IMR-90 (cell line): ENCODE results near the gene CGB5. TPM values are rescaled to one million over a fixed set of nuclear protein-coding genes. Genes with fewer than 3 reads are reported as not detected.

ENCODE experiments used
- CHD1 ChIP-seq: IDR thresholded peaks from 2 replicates; pipeline ENCODE4 v1.6.1; 2012; ENCODE audit warnings: low read depth, low read length, improper control_type of control experiment
- FOS ChIP-seq: fragments of 150-350 bp; IDR thresholded peaks from 2 replicates; pipeline ENCODE4 v1.6.1; 2016; ENCODE audit warnings: low read depth, low read length
- MAFK ChIP-seq: IDR thresholded peaks from 2 replicates; pipeline ENCODE4 v1.6.1; 2012; ENCODE audit warnings: low read depth, low read length, improper control_type of control experiment
- RAD21 ChIP-seq: IDR thresholded peaks from 2 replicates; pipeline ENCODE4 v1.6.1; 2012; ENCODE audit warnings: low read length, improper control_type of control experiment
- RCOR1 ChIP-seq: IDR thresholded peaks from 2 replicates; pipeline ENCODE4 v1.6.1; 2012; ENCODE audit warnings: mild to moderate bottlenecking, low read length, improper control_type of control experiment; ENCODE audit not compliant: insufficient replicate concordance
- SMC3 ChIP-seq: fragments of 150-350 bp; IDR thresholded peaks from 2 replicates; pipeline ENCODE4 v1.6.1; 2016; ENCODE audit warnings: low read depth, mild to moderate bottlenecking, antibody characterized with exemption, low read length, moderate library complexity
- USF2 ChIP-seq: fragments of 150-350 bp; IDR thresholded peaks from 2 replicates; pipeline ENCODE4 v1.6.1; 2017; ENCODE audit warnings: mild to moderate bottlenecking, antibody characterized with exemption, low read length, low read depth
- polyA plus RNA-seq, 3 experiments: library from polyadenylated mRNA; depleted of rRNA; stranded (reverse); fragments of >200 nt; gene quantifications; 2 replicates each; pipeline ENCODE4 v1.2.3, GENCODE V29; 2012; ENCODE audit warnings: low replicate concordance in 1 of 3
- total RNA-seq: library from RNA; depleted of rRNA; stranded (reverse); fragments of >200 nt; gene quantifications from 2 replicates; pipeline ENCODE4 v1.2.3, GENCODE V29; 2012

Gene CGB5
- total and polyA plus RNA-seq, 2 of the 4 experiments (the other 2 are of a cell fraction) = not detected

DNA sequence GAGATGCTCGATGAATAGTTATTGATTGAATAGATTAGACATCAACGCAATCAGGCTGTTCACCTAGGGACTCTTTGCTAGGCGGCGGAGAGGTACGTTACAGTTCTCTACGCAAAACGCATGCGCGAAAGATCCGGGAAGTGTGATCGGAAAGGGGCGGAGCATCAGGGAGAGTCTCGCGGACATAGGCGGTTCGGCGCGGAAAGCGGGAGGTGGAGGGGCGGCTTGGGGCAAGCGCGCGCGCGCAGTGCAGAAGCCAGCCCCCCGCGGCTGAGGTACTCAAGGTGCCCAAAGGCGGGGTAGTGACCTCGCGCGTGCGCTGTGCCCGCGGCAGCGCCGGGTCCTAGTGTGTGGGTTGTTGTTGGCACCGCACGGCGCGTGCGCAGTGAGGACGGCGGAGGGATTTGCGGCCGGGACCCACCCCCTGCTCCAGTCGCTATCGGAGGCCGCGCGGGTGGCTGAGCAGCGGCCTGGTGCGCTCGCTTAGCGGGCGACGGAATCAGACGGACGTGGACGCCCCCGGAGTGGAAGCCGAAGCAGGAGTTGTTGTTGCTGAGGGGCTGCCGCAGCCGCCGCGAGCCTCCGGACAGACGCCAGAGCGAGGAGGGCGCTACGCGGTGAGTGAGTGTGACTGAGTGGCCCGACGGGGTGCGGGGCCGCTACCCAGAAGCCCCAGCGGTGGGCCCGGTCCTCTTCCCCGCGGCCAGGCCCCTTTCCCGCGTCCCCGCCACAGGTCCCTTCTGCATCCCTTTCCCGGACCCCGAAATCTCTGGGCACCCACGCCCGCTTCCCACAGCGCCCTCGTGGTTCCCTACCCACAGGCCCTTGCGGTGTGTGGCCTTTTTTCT is 41.6 kb downstream of the CGB5 start, which contains the start of gene SNRNP70 (continued):
- TF ChIP-seq USF2 = peak; percentile 25; the same call in 1 of the 2 replicates
- no peak for TF ChIP-seq FOS
- TF ChIP-seq MAFK = no peak
- TF ChIP-seq SMC3 = no peak
- no peak for TF ChIP-seq CHD1
- TF ChIP-seq RAD21 = no peak
- no peak for TF ChIP-seq RCOR1
